Measurements from ENCODE around the gene ASPM.
"Not testable (repeated sequence)": the region's sequence is repeated elsewhere in the genome, so short reads cannot be mapped to it uniquely, and the experiment has no call there.

DNA sequence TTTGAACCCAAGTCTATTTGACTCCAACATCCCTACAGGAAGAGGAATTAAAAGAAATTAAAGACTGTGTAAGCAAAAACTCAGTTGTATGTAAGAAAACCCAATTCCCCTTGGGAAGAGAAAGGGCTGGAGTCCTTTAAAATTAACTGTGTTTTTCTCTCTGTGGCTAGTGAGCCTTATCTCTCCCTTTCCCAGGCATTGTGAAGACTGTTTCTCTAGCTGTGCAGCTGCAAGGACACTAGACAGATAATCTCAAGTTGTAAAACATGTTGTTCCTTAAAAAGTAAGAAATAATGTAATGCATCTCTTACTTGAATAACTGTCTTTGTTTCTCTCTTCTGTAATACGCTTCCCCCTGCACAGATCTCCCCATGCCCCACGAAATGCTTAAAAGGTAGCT lies 49.5 kb downstream of the ASPM start:
- TF ChIP-seq, protein P1, sequence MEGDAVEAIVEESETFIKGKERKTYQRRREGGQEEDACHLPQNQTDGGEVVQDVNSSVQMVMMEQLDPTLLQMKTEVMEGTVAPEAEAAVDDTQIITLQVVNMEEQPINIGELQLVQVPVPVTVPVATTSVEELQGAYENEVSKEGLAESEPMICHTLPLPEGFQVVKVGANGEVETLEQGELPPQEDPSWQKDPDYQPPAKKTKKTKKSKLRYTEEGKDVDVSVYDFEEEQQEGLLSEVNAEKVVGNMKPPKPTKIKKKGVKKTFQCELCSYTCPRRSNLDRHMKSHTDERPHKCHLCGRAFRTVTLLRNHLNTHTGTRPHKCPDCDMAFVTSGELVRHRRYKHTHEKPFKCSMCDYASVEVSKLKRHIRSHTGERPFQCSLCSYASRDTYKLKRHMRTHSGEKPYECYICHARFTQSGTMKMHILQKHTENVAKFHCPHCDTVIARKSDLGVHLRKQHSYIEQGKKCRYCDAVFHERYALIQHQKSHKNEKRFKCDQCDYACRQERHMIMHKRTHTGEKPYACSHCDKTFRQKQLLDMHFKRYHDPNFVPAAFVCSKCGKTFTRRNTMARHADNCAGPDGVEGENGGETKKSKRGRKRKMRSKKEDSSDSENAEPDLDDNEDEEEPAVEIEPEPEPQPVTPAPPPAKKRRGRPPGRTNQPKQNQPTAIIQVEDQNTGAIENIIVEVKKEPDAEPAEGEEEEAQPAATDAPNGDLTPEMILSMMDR (conservative IDR thresholded peaks at IDR 0.05) = not testable (repeated sequence)
- TF ChIP-seq ZFX (IDR thresholded peaks at IDR 0.05) = not testable (repeated sequence)

All from C4-2B (cell line).